Activated CD4-positive, alpha-beta memory T cell treated with anti-CD3 and anti-CD28 coated beads, Interleukin-2, amount 10 ng/mL, durations not matched to agents 7 days and 5 days (primary cell): ENCODE measurements around the gene BEST4. TPM values are rescaled to one million over a fixed set of nuclear protein-coding genes. Genes with fewer than 3 reads are reported as not detected.
"Not testable (repeated sequence)": the region's sequence is repeated elsewhere in the genome, so short reads cannot be mapped to it uniquely, and the experiment has no call there.

Source experiments
- CTCF ChIA-PET: fragments of 350-600 bp; sonication (Branson Sonifier 250); formaldehyde crosslinking; loops from one replicate; lab custom pipeline; 2021; ENCODE audit warnings: antibody characterized with exemption, inconsistent platforms; lab: Charles Lee
- POLR2A ChIA-PET: fragments of 350-600 bp; sonication (Branson Sonifier 250); formaldehyde crosslinking; loops from one replicate; lab custom pipeline; 2021; ENCODE audit warnings: antibody characterized with exemption; lab: Charles Lee
- DNase-seq: peaks from one replicate; pipeline ENCODE4 v3.0.0-alpha.2; 2020
- H3K27ac Mint-ChIP-seq: one replicate; pipeline ENCODE4 v1.8.0; 2021; ENCODE audit warnings: mild to moderate bottlenecking, mixed read lengths
- H3K27me3 Mint-ChIP-seq: one replicate; pipeline ENCODE4 v1.8.0; 2021; ENCODE audit warnings: mixed read lengths
- H3K36me3 Mint-ChIP-seq: one replicate; pipeline ENCODE4 v1.8.0; 2021; ENCODE audit warnings: low read depth, mixed read lengths
- H3K4me1 Mint-ChIP-seq: one replicate; pipeline ENCODE4 v1.8.0; 2021; ENCODE audit warnings: mixed read lengths
- H3K4me3 Mint-ChIP-seq: one replicate; pipeline ENCODE4 v1.8.0; 2021; ENCODE audit warnings: mild to moderate bottlenecking, mixed read lengths
- H3K9me3 Mint-ChIP-seq: one replicate; pipeline ENCODE4 v1.8.0; 2021; ENCODE audit warnings: mixed read lengths
- total RNA-seq, 2 experiments: library from RNA; stranded (reverse); gene quantifications; one replicate each; pipeline ENCODE4 v1.2.3, GENCODE V29; 2021

BEST4 gene
- total RNA-seq, 2 experiments from 2014 or later = 1.0 to 1.3 TPM

- Mint-ChIP-seq H3K36me3 (peaks cover 68% of the 10 kb centered on the region), H3K27me3 (no peaks in the 10 kb centered on the region), H3K4me1 (peaks cover 58% of the 10 kb centered on the region), H3K4me3 (no peak overlapping the region), H3K9me3 (no peaks in the 10 kb centered on the region), H3K27ac (peak overlapping the region; percentile 10)
- DNase-seq = no peak
- POLR2A ChIA-PET = interaction anchor here (0.9 to 17.1 kb wide), 4 partner anchors 28 to 53 kb away, joined by 3 to 454 read pairs (median 106); partner anchors contain the start of genes BTBD19 and RNU5D-1
- CTCF ChIA-PET = interaction anchor here (0.8 to 1.4 kb wide), 3 partner anchors 9 to 50 kb away, joined by 3 to 9 read pairs (median 3); partner anchors contain the start of genes PLK3 and RNU5D-1
These were observed 7.3 kb downstream of the BEST4 start for GRCh38 chr1:44780583-44781121.

- Mint-ChIP-seq H3K36me3 (peaks cover 68% of the 10 kb centered on the region), H3K27me3 (no peaks in the 10 kb centered on the region), H3K4me1 (peaks cover 52% of the 10 kb centered on the region), H3K27ac (peak overlapping the region; percentile 27), H3K9me3 (no peaks in the 10 kb centered on the region), H3K4me3 (peak overlapping the region; percentile 5)
- ChIA-PET POLR2A (interaction anchor here (1.0 to 17.1 kb wide), 7 partner anchors 11 to 232 kb away, joined by 3 to 454 read pairs (median 16); partner anchors contain the start of genes BTBD19, DYNLT4, HECTD3 and PLK3), CTCF (interaction anchor here (0.6 kb wide), 2 partner anchors 741 to 787 kb away, joined by 3 read pairs; no protein-coding TSS in a partner anchor)
- DNase-seq = no peak
These were observed 9.0 kb downstream of the BEST4 start for GRCh38 chr1:44778705-44779576.

GRCh38 chr1:44777969-44778635, 9.9 kb downstream of the BEST4 start:
- POLR2A ChIA-PET = interaction anchor here (1.0 to 17.1 kb wide), 10 partner anchors 7 to 562 kb away, joined by 3 to 454 read pairs (median 24); partner anchors contain the start of genes BEST4, BTBD19, DYNLT4 and HECTD3
- no peak for DNase-seq
- Mint-ChIP-seq H3K27me3 (no peaks in the 10 kb centered on the region), H3K4me3 (peak overlapping the region; percentile 90), H3K4me1 (peaks cover 46% of the 10 kb centered on the region), H3K27ac (peak overlapping the region; percentile 58), H3K36me3 (peaks cover 66% of the 10 kb centered on the region), H3K9me3 (no peaks in the 10 kb centered on the region)
- CTCF ChIA-PET = interaction anchor here (3.9 kb wide), 1 partner anchor 48 kb away, joined by 38 read pairs; the partner anchor contains the start of gene RNU5D-1

- H3K36me3 Mint-ChIP-seq = peaks cover 63% of the 10 kb centered on the region
- H3K4me3 Mint-ChIP-seq = peak overlapping the region; percentile 90
- no peaks in the 10 kb centered on the region for H3K27me3 Mint-ChIP-seq
- ChIA-PET POLR2A (interaction anchor here (1.0 to 17.1 kb wide), 10 partner anchors 8 to 562 kb away, joined by 3 to 454 read pairs (median 24); partner anchors contain the start of genes BEST4, BTBD19, DYNLT4 and HECTD3), CTCF (interaction anchor here (1.4 to 3.9 kb wide), 2 partner anchors 41 to 47 kb away, joined by 4 to 38 read pairs; partner anchors contain the start of gene RNU5D-1)
- no peaks in the 10 kb centered on the region for H3K9me3 Mint-ChIP-seq
- peaks cover 44% of the 10 kb centered on the region for H3K4me1 Mint-ChIP-seq
- DNase-seq = no peak
- peak overlapping the region; percentile 58 for H3K27ac Mint-ChIP-seq
These were observed 10.4 kb downstream of the BEST4 start for GRCh38 chr1:44777547-44777946.

GRCh38 chr1:44776730-44777068, 11.3 kb downstream of the BEST4 start:
- H3K27me3 Mint-ChIP-seq = no peaks in the 10 kb centered on the region
- H3K4me1 Mint-ChIP-seq = peaks cover 44% of the 10 kb centered on the region
- peaks cover 57% of the 10 kb centered on the region for H3K36me3 Mint-ChIP-seq
- no peaks in the 10 kb centered on the region for H3K9me3 Mint-ChIP-seq
- H3K4me3 Mint-ChIP-seq = peak overlapping the region; percentile 90
- CTCF ChIA-PET = interaction anchor here (1.4 to 3.9 kb wide), 5 partner anchors 8 to 46 kb away, joined by 4 to 38 read pairs (median 7); partner anchors contain the start of genes PLK3 and RNU5D-1
- no peak for DNase-seq
- peak overlapping the region; percentile 89 for H3K27ac Mint-ChIP-seq
- POLR2A ChIA-PET = interaction anchor here (0.6 to 17.1 kb wide), 25 partner anchors 9 to 909 kb away, joined by 3 to 454 read pairs (median 18); partner anchors contain the start of genes BEST4, BTBD19, DYNLT4 and EIF2B3

GRCh38 chr1:44775930-44776729, 11.8 kb downstream of the BEST4 start:
- H3K27ac Mint-ChIP-seq = peak overlapping the region; percentile 89
- H3K27me3 Mint-ChIP-seq = no peaks in the 10 kb centered on the region
- H3K9me3 Mint-ChIP-seq = no peaks in the 10 kb centered on the region
- DNase-seq = peak; percentile 51
- peaks cover 51% of the 10 kb centered on the region for H3K36me3 Mint-ChIP-seq
- ChIA-PET CTCF (interaction anchor here (1.0 to 3.9 kb wide), 11 partner anchors 9 to 210 kb away, joined by 3 to 38 read pairs (median 5); partner anchors contain the start of genes EIF2B3, KIF2C, PLK3 and RNU5D-1), POLR2A (interaction anchor here (0.9 to 17.1 kb wide), 35 partner anchors 9 to 910 kb away, joined by 3 to 454 read pairs (median 13); partner anchors contain the start of genes BEST4, BTBD19, DYNLT4 and EIF2B3)
- H3K4me3 Mint-ChIP-seq = peak overlapping the region; percentile 90
- H3K4me1 Mint-ChIP-seq = peaks cover 39% of the 10 kb centered on the region

GRCh38 chr1:44775078-44775929, 12.7 kb downstream of the BEST4 start, which contains the start of gene RPS8:
RPS8 (plus strand) TSS chr1:44775540; CDS start chr1:44775597, 57 bp downstream.
- ChIA-PET CTCF (interaction anchor here (0.8 to 3.9 kb wide), 11 partner anchors 9 to 211 kb away, joined by 3 to 38 read pairs (median 5); partner anchors contain the start of genes EIF2B3, KIF2C, PLK3 and RNU5D-1), POLR2A (interaction anchor here (0.7 to 17.1 kb wide), 39 partner anchors 9 to 911 kb away, joined by 3 to 454 read pairs (median 10); partner anchors contain the start of genes BEST4, BTBD19, DYNLT4 and EIF2B3)
- peak within 1 kb of the TSS; percentile 90 for H3K4me3 Mint-ChIP-seq
- H3K36me3 Mint-ChIP-seq = peaks cover 43% of the 10 kb centered on the region
- no peaks in the 10 kb centered on the region for H3K9me3 Mint-ChIP-seq
- DNase-seq = peak; percentile 93
- H3K4me1 Mint-ChIP-seq = peaks cover 35% of the 10 kb centered on the region
- peak within 1 kb of the TSS; percentile 90 for H3K27ac Mint-ChIP-seq
- no peaks in the 10 kb centered on the region for H3K27me3 Mint-ChIP-seq

- DNase-seq, H3K27me3 Mint-ChIP-seq, H3K4me1 Mint-ChIP-seq, H3K9me3 Mint-ChIP-seq, H3K4me3 Mint-ChIP-seq, H3K27ac Mint-ChIP-seq: not testable (repeated sequence)
- H3K36me3 Mint-ChIP-seq = peaks cover 54% of the 10 kb centered on the region
- CTCF ChIA-PET = interaction anchor here (1.2 to 1.3 kb wide), 2 partner anchors 9 to 35 kb away, joined by 3 to 7 read pairs; partner anchors contain the start of genes RNU5D-1 and RPS8
- POLR2A ChIA-PET = interaction anchor here (0.8 to 3.2 kb wide), 10 partner anchors 9 to 45 kb away, joined by 3 to 31 read pairs (median 6); partner anchors contain the start of gene RPS8
These were observed 21.5 kb downstream of the BEST4 start for GRCh38 chr1:44766421-44766820.

- Mint-ChIP-seq H3K36me3 (peaks cover 77% of the 10 kb centered on the region), H3K4me1 (peaks cover 8% of the 10 kb centered on the region)
- POLR2A ChIA-PET = interaction anchor here (1.0 to 3.1 kb wide), 8 partner anchors 9 to 39 kb away, joined by 3 to 22 read pairs (median 6); partner anchors contain the start of genes RNU5D-1 and RPS8
These were observed 27.1 kb downstream of the BEST4 start for GRCh38 chr1:44760876-44761275.

GRCh38 chr1:44759077-44759476, 28.9 kb downstream of the BEST4 start:
- no peaks in the 10 kb centered on the region for H3K9me3 Mint-ChIP-seq
- DNase-seq = no peak
- H3K4me1 Mint-ChIP-seq = peaks cover 8% of the 10 kb centered on the region
- no peak overlapping the region for H3K4me3 Mint-ChIP-seq
- peaks cover 82% of the 10 kb centered on the region for H3K36me3 Mint-ChIP-seq
- ChIA-PET CTCF (interaction anchor here (1.3 to 1.4 kb wide), 3 partner anchors 15 to 28 kb away, joined by 3 to 5 read pairs (median 5); partner anchors contain the start of genes RNU5D-1 and RPS8), POLR2A (interaction anchor here (0.9 to 2.4 kb wide), 7 partner anchors 8 to 38 kb away, joined by 3 to 15 read pairs (median 4); partner anchors contain the start of genes RNU5D-1 and RPS8)
- no peak overlapping the region for H3K27ac Mint-ChIP-seq
- no peaks in the 10 kb centered on the region for H3K27me3 Mint-ChIP-seq

More at GRCh38 chr1:44760876-44761275, 27.1 kb downstream of the BEST4 start:
- Mint-ChIP-seq H3K27me3 (no peaks in the 10 kb centered on the region), H3K27ac (no peak overlapping the region), H3K4me3 (no peak overlapping the region), H3K9me3 (no peaks in the 10 kb centered on the region)
- CTCF ChIA-PET = no interaction called here
- DNase-seq = no peak
